Colon (tissue), 2 donors: Measurements from ENCODE around the gene MYO5B.
A peak's percentile ranks its signal among the peaks of the same experiment; 100 is the strongest.

Experiments
- FAIRE-seq: peaks from 2 replicates; lab custom pipeline; 2012; peaks lifted over from hg19 to GRCh38; lab: Jason Lieb, UNC
- donor health status: control.
- donor health status: control.

The MYO5B gene

DNA sequence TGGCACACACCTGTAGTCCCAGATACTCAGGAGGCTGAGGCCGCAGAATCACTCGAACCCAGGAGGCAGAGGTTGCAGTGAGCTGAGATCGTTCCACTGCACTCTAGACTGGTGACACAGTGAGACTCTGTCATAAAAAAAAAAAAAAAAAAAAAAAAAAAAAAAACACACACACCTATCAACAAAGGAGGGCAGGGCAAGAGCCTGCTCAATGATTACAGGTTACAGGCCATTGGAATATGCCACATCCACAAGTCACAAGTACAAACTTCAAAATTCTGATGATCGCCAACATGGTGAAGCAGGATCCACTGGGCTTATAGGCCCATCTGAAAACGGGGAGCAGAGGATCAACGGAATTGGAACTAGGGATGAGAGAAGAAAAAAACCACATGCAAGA, 6.3 kb downstream of the MYO5B start:
- no peak for FAIRE-seq

DNA sequence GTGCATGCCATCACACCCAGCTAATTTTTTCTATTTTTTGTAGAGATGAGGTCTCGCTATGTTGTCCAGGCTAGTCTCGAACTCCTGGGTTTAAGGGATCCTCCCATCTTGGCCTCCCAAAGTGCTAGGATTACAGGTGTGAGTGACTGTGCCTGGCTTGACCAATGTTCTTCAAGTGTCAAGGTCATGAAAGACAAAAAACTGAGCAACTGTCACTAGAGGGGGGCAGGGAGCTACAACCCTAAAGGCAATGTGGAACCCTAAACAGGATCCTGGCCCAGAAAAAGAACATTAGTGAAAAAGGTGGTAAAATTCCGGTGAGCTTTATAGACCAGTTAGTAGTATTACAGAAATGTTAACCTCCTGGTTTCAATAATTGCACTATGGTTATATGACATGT, 7.3 kb downstream of the MYO5B start:
- FAIRE-seq, result no peak

DNA sequence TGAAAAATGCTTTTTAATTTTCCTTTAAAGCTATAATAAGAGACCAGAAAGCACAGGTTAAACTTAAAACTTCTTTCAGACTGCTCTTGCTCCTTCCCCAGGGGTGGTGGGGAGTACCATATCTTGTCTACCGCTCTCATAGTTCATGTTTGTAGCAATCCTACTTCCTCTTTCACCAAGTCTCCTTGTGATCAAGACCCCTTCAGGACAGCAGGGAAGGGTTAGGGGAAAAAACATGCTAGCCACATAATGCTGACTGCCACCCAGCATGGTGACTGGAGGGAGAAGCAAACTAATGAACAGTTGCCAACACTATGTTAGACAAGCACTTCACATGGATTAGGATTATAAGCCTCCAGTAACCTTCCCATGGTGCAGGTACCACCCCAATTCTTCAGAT, 8.6 kb downstream of the MYO5B start:
- no peak for FAIRE-seq

DNA sequence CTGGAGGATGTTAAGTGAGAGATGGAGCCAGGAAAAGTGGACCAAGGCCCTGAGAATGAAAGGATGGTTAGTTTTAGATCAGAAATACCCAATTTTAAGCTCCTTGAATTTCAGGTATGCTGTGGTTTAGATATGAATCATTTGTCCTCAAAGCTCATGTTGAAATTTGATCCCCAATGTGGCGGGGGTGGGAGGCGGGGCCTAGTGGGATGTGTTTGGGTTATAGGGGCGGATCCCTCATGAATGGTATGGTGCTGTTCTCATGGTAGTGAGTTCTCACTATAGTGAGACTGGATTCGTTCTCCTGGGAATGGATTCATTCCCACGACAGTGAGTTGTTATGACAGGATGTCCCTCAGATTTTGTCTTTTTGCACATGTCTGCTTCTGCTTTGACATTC, 11.4 kb downstream of the MYO5B start:
- FAIRE-seq, result no peak

DNA sequence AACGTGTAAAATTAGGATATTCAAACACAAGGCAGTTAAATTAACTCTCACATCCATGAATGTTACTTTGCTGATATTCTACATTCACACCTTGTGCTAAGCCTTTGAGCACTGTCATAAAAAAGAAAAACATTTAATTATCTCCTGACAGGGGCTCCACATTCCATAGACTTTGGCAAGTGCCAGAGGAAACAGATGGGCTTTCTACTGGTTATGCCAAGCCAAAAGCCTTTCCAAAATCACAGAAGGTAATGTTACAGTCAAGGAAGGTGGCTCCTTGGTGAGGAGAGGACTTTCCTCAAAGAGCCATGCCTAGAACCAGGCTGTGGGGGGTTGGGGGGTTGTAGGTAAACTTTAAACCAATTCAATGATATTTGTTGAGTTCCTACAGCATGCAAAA, 12.4 kb downstream of the MYO5B start:
- no peak for FAIRE-seq

DNA sequence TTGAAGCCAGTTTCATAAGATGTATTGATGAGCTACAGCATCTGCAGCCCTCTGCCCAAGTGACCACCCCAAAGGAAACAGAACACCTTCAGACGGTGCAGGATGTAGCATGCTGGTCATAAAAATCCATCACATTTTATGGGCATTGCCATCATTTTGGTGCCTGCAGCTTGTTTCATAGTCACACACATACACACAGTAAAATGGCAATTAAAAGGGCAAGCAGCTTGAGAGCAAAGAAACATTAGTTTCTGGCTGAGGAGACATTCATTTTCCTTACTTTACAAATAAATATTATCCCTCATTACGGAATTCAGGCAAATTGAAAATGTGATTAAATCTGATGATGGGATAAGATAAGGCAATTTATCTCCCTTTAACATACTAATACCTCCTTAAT, 13.4 kb downstream of the MYO5B start:
- no peak for FAIRE-seq

DNA sequence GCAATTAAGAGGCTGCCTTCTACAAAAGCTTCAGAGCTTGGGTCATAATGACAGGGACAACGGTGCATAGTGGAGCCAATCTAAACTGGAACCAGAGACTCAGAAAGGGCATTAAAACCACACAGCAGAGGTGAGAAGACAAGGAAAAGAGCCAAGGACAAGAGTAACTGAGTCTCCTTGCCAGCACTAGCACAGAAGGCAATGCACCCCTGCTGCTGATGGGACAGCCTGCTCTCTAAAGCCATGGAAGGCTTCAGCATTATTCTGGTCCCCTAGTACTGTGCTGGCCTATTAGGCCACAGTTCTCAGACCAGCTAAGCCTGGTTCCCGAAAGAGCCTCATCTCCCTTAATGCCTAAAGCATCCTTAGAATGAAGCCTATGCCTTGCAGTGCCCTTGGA, 15.5 kb downstream of the MYO5B start:
- FAIRE-seq, result no peak

DNA sequence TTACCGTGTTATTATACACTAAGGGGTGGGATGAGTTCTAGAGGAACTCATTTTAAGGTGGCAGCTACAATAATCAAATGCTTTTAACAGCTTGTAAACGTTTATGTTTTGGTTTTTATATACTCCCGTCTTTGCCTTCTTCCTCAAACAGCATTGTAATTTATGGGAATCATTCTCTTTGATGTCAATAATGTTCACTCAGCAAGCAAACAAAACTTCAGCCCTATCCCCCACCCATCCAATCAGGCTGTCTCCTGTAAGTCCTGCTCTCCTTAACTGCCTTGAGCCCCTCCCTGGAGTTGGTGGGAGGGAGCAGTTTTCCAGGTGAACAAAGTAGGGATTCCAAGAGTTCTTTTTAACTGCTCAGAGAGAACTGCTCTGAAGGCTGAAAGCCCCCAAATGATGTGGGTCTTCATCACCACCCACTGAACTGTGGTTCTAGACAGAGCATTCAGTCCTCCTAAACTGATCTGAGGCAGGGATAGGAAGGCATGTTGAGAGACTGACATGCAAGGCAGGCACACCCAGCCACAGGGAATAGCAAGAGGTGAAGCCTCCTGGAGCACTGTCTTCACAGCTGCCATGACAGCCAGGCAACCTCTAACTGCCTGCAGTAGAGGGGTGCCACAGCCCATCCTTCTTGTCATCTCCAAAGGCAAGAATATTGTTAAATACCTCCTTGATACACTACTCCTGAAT, 17.5 kb downstream of the MYO5B start:
- no peak for FAIRE-seq

DNA sequence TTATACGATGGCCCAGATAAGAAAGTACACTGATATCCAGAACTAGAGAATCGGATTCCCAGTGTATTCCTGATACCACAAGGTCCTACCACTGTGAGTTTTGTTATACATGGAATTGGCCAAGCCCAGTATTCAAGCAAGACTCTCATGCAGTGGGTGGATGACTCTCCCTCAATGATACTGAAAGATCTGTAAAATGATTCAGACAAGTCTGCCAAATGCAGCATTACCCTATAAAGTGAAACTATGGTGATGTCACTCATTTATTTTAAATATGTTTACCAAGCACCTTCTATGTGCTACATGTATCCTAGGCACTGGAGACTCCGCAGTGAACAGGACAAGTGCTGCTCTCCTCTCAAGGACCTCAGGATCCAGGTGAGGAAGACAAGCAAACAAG, 22.6 kb downstream of the MYO5B start:
- no peak for FAIRE-seq

DNA sequence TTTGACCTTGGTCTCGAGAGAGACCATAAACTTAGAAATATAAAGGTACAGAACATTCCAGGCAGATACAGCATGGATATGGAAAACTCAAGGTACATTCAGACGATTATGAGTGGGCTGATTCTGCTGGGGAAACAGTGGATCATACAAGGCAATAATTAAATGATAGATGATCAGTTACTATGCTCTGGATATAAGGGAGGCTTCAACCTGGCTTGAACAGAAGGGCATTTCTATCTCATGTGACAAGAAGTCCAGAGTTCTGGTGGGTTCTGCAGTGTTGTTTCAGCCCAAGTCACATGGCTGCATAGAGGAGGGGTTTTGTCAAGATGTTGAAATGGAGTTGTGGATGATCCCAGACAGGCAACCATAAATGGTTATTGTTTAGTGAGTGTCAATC, 23.5 kb downstream of the MYO5B start:
- no peak for FAIRE-seq

DNA sequence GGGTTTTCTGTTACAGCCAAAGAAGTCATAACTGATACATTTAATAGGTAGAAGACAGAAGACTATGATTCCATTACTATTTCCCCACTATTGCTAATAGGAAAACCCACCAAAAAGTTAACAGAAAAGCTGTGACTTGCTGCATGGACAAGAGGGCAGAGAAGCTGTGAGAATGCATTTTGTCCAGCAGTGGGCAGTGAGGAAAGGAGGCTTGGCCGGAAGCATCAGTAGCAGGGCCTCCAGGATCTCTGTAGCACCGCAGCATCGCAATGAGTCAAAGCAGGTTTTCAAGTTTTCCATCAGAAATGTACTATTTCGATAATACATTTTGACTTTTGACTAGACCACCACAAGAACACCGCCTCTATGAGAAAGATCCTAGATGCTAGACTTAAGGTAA, 24.9 kb downstream of the MYO5B start:
- no peak for FAIRE-seq

DNA sequence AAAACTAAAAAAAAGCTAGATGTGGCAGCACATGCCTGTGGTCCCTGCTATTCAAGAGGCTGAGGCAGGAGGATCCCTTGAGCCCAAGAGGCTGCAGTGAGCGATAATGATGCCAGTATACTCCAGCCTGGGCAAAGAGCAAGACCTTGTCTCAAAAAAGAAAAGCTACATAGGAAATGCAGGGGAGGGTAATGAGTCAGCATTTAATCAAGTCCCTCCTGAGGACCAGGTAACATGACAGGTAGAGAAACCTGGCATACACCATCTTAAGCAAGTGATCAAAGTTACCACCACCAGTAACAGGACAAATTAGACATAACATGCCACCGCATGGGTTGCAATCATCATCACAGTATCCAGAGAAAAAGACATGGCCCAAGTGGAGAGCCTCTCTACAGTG, 25.8 kb downstream of the MYO5B start:
- no peak for FAIRE-seq

DNA sequence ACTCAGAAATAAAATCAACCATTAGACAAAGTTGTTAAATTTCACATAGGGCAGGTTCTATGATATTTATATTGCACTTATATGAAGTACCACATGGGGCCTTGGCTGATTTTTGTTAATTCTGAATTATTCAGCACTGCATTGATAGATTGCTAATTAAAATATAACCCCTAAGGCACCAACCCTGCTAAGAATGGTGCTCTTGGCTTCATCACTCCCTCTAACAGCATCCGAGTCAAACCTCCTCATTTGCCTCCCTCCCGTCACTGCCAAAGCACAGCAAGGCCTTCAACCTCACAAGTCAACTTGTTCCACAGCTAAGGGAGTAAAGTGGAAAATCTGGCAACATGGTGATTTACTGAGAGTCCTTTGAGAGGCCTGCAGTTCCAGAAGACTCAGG, 27.0 kb downstream of the MYO5B start:
- no peak for FAIRE-seq

DNA sequence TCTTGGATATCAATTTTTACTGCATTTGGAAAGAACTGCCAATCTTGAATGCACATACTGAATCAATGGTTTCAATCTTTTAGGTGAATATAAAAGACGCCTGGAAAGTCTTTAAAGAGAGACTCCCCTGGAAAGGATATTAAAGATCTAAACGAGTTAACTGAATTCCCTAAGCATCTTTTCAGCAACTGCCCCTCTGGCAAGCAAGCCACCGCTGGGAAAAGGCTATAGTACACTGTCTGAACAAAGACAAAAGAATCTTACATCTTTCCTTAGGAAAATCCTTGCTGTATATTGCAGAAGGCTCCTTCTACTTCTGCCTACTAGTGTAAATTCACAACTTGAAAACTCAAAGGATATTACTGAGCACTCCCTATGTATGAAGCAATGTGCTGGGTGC, 28.0 kb downstream of the MYO5B start:
- no peak for FAIRE-seq

DNA sequence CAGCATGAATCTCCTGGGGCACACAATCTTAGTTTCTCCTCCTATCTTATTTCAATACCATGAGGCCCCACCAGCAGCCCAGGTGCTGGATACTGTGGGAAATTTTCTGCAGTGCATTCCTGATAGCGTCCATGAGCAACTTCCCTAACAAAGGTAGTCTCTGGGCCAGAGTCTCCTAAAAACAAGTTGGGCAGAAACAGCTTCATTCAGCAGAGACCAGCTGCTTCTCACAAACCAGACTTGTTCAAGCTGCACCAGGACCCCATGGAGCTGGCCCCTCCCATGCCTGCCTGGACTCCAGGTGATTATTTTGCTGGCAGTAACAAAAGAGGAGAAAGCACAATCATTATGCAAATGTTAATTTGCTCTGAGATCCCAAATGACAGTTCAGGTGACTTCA, 31.4 kb downstream of the MYO5B start:
- no peak for FAIRE-seq

DNA sequence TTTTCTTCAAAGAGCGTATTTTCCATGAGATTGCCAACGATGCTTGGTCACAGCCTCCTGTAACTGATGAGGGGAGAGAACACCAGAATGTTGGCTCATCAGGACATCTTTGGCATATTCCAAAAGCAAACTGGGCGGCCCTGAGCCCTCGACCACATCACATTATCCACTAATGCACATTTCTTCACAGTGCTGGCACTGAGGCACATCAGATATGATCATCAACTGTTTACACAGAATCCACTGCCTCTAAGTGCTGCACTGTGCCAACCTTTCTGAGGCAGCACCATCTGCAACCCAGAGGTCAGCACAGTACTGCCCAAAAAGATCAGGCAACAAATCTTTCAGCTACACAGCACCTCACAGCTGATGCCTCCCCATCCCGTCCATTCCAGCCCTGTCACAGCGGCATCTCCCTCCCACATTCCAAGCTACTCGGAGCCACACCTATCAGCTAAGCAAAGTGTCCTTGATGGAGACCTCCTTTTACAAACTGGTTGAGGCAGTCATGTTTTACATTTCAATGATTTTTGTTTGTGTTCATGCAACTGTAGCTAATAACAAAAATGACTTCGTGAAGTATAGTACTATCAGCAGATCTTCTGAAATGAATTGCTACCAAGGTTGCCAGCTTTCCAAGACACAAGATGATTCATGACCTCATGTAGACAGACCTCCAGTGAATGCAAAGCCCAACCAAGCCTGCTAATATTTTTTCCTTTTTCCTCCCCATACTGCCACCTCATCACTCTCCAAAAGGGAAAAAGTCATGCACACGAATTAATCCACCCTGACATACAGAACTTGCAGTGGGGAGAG, 32.3 kb downstream of the MYO5B start:
- FAIRE-seq, result no peak

DNA sequence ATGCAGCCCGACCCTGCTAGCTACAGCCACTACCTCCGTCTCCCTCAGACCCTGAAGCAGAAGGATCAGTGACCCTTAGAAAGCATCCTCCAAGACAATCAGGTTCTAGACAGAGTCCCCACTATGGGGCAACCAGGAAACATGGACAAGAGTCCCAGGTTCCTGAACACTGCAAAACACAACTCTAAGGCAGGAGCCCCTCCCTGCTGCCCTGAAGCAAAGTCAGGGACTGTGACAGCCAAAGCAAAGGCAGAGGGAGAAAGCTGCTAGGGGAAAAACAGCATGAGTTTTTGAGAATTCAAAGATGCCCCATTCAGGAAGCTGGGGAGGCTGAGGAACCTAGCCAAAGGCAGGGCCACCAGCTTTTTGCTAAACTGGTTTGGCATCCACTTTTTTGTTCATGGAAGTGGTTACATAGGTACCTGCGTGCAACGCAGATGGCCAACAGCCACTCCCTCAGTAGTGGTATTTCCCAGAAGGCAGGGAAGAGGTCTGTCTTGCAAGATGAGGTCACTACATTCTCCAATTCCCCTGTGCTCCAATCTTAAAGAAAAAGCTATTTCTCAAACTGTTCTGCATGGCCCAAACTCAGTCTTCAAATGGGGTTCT, 33.2 kb downstream of the MYO5B start:
- no peak for FAIRE-seq

DNA sequence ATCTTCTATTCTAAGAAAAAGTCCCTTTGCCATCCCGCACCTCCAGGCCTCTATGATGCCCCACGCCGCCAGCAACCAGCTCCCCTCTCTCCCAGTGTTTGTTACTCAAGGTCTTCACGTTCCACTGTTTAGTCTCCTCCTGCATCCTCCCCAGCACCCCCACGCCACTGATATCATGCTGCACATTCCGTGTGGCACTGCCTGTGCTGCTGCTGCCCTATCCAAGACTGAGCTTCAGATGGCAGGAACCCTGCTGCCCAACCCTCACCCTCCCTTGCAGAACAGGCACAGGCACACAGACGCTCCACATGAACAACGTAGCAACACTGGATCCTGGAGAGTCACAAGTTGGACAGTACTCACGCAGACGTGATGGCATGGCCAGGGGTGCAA, 35.3 kb downstream of the MYO5B start:
- FAIRE-seq, result no peak

DNA sequence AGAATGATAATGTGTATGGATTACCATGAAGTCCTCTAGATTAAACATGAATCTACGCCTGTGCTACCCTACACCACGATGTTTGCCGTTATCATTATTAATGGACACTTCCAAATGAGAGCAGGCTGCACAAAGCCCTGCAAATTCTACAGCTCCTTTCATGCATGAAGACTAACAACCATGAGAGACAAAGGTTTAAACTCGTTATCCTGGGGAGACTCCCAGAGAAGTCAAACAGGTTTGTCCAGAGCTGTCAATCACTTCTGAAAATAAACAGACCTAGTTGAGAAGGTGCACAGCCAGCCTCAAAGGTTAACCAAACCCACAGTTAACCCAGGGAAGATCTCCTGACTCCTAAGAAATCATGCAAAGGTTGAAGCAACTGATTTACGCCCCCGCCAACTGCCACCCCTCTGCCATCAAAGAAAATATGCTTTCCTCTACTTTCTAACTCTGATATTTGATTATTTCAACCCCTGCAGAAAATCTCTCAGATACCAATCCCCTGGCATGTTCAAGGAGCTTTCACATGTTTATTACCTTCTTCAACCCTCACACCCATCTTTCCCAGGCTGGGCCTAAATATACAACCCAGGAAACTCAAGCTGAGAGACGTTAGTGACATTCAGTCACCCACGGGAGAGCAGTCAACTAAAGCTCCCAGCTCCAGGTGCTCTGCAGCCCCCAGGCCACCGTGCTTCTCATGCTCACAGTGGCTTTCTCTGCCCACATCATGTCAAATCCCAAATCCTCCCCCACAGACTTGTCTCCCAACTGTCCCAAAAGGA, 35.9 kb downstream of the MYO5B start:
- no peak for FAIRE-seq

DNA sequence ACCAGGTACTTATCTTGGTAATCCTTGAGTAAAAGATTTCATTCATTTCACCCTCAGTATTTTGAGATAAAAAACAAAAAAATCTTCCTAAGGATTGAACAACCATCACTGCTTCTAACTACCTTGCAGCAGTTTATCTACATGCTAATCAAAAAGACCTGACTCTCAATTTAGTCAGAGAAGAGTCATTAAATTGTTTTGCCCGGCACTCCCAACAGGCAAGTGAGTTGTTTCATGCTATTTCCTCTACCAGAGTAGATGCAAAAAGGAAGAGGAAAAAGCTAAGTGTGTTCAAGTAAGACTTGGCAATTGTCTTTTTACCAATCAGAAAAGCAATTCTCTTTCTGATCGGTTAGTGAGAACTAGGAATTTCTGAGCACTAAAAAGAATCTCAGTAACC, 39.5 kb downstream of the MYO5B start:
- FAIRE-seq, result peak; percentile 66

DNA sequence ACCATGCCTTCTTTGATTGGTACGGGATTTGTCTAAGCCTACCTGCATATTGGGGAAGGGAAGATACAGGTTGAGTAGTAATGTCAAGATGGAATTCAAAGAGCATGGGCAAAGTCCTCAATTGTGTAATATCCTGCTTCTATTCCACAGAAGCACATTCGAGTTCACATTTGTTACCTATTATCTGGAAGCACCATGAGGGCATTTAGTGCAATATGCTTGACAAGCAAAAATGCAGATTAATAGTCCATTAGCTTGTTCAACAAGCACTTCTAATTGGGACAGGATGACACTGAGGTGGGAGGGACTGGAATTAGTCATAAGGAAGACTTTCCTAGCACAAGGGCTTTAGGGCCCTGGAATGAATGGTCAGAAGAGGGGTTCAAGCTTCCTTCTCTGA, 40.5 kb downstream of the MYO5B start:
- no peak for FAIRE-seq

DNA sequence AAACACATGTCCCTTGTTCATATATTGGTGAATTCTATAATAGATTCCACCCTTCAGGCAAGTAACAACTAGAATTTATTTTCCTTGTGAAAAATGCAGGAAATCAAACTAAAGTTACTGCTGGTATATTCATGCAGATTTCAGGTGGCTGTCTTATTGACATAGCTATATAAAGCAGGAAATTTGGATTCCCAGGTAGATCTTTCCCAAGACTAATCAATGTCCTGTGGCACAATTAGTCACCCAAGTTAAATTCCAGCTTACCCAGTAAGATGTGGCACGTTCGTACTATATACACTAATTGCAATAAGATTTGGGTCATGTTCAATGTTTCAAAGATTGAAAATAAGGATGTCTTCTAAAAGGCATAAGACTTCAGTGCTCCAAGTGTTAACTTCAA, 42.0 kb downstream of the MYO5B start:
- FAIRE-seq, result no peak

DNA sequence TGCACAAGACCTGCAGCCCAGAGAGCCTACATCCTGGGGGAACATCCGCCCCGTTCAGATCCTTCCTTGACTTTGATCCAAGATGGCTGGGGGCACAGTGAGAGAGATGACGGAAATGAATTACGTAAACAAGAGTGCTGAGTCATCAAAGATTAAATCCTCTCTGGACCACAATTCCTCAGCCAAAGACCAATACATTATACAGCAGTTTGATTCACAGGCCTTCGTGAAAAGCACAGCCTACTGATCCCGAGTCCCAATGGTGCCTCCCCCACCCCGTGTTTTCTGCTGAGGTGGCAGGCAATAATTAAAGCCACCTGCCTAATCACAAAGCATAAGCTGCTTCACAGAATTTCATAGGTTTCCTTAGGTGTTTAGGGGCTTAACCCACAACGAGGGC, 43.0 kb downstream of the MYO5B start:
- FAIRE-seq, result no peak
